ENCODE data around the gene PGGT1B. TPM values are rescaled to one million over a fixed set of nuclear protein-coding genes. Genes with fewer than 3 reads are reported as not detected.

PGGT1B gene
- total RNA-seq, 1 experiment from 2014 or later: 37.7 TPM

GRCh38 chr5:115191474-115192031, 71.1 kb downstream of the PGGT1B start:
- no TSS peak for BruUV-seq (replicated peaks)

GRCh38 chr5:115190388-115190787, 72.3 kb downstream of the PGGT1B start:
- H3K4me3 ChIP-seq (ENCODE audit: low read depth in 2 of 2, low read length in 2 of 2): no peak overlapping the region
- no peak for DNase-seq (ENCODE audit: low read depth, low spot score)
- no peaks in the 10 kb centered on the region for H3K27me3 ChIP-seq (ENCODE audit: control insufficient read depth, insufficient read depth, low read length)
- ChIA-PET CTCF (no interaction called here), POLR2A (no interaction called here)
- TF ChIP-seq SIN3A (IDR thresholded peaks at IDR 0.05; ENCODE audit: borderline replicate concordance, insufficient read depth, low read depth, low read length) (no peak), TCF7L2 (IDR thresholded peaks at IDR 0.05; ENCODE audit: low read depth, low read length) (no peak), POLR2AphosphoS5 (IDR thresholded peaks at IDR 0.05; ENCODE audit: low read depth, low read length) (no peak), CTCF (IDR thresholded peaks at IDR 0.05) (no peak)
- TF ChIP-seq, protein P1, sequence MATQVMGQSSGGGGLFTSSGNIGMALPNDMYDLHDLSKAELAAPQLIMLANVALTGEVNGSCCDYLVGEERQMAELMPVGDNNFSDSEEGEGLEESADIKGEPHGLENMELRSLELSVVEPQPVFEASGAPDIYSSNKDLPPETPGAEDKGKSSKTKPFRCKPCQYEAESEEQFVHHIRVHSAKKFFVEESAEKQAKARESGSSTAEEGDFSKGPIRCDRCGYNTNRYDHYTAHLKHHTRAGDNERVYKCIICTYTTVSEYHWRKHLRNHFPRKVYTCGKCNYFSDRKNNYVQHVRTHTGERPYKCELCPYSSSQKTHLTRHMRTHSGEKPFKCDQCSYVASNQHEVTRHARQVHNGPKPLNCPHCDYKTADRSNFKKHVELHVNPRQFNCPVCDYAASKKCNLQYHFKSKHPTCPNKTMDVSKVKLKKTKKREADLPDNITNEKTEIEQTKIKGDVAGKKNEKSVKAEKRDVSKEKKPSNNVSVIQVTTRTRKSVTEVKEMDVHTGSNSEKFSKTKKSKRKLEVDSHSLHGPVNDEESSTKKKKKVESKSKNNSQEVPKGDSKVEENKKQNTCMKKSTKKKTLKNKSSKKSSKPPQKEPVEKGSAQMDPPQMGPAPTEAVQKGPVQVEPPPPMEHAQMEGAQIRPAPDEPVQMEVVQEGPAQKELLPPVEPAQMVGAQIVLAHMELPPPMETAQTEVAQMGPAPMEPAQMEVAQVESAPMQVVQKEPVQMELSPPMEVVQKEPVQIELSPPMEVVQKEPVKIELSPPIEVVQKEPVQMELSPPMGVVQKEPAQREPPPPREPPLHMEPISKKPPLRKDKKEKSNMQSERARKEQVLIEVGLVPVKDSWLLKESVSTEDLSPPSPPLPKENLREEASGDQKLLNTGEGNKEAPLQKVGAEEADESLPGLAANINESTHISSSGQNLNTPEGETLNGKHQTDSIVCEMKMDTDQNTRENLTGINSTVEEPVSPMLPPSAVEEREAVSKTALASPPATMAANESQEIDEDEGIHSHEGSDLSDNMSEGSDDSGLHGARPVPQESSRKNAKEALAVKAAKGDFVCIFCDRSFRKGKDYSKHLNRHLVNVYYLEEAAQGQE (IDR thresholded peaks at IDR 0.05; ENCODE audit: insufficient read depth in 1 of 2, low read depth in 2 of 2, low read length in 1 of 2): no peak
- in situ Hi-C loops (cut with HindIII; ENCODE audit: low pct_unique_long_range_greater_than_20kb, low sequenced_read_pairs): no loop called here
- no peaks in the 10 kb centered on the region for H3K9me3 ChIP-seq (ENCODE audit: control insufficient read depth, insufficient read depth, low read depth, low read length)
- intact Hi-C loops (cut with micrococcal nuclease; ENCODE audit: unreplicated experiment): no loop called here
- H3K4me1 ChIP-seq (ENCODE audit: control insufficient read depth, insufficient read depth, low read length): no peaks in the 10 kb centered on the region
- no peak for ATAC-seq
- H3K36me3 ChIP-seq (ENCODE audit: control insufficient read depth, insufficient read depth, low read length): no peaks in the 10 kb centered on the region
- BruUV-seq (replicated peaks): no TSS peak
- H3K27ac ChIP-seq (ENCODE audit: low read length): no peak overlapping the region

More at GRCh38 chr5:115191474-115192031, 71.1 kb downstream of the PGGT1B start:
- CTCF ChIA-PET: no interaction called here
- no peak for ATAC-seq
- Histone ChIP-seq H3K27me3 (ENCODE audit: control insufficient read depth, insufficient read depth, low read length) (no peaks in the 10 kb centered on the region), H3K27ac (ENCODE audit: low read length) (no peak overlapping the region), H3K9me3 (ENCODE audit: control insufficient read depth, insufficient read depth, low read depth, low read length) (no peaks in the 10 kb centered on the region), H3K4me1 (ENCODE audit: control insufficient read depth, insufficient read depth, low read length) (no peaks in the 10 kb centered on the region), H3K36me3 (ENCODE audit: control insufficient read depth, insufficient read depth, low read length) (no peaks in the 10 kb centered on the region), H3K4me3 (ENCODE audit: low read depth in 2 of 2, low read length in 2 of 2) (no peak overlapping the region)
- no peak for TF ChIP-seq CTCF (IDR thresholded peaks at IDR 0.05)
- no peak for TF ChIP-seq TCF7L2 (IDR thresholded peaks at IDR 0.05; ENCODE audit: low read depth, low read length)
- TF ChIP-seq POLR2AphosphoS5 (IDR thresholded peaks at IDR 0.05; ENCODE audit: low read depth, low read length): no peak
- no peak for TF ChIP-seq SIN3A (IDR thresholded peaks at IDR 0.05; ENCODE audit: borderline replicate concordance, insufficient read depth, low read depth, low read length)
- TF ChIP-seq, protein P1 (IDR thresholded peaks at IDR 0.05; ENCODE audit: insufficient read depth in 1 of 2, low read depth in 2 of 2, low read length in 1 of 2): no peak
- POLR2A ChIA-PET: no interaction called here
- intact Hi-C loops (cut with micrococcal nuclease; ENCODE audit: unreplicated experiment) (no loop called here), in situ Hi-C loops (cut with HindIII; ENCODE audit: low pct_unique_long_range_greater_than_20kb, low sequenced_read_pairs) (no loop called here)
- no peak for DNase-seq (ENCODE audit: low read depth, low spot score)

All from Panc1 (cell line).